ENCODE measurements around the gene HMOX2.

Gene HMOX2

DNA sequence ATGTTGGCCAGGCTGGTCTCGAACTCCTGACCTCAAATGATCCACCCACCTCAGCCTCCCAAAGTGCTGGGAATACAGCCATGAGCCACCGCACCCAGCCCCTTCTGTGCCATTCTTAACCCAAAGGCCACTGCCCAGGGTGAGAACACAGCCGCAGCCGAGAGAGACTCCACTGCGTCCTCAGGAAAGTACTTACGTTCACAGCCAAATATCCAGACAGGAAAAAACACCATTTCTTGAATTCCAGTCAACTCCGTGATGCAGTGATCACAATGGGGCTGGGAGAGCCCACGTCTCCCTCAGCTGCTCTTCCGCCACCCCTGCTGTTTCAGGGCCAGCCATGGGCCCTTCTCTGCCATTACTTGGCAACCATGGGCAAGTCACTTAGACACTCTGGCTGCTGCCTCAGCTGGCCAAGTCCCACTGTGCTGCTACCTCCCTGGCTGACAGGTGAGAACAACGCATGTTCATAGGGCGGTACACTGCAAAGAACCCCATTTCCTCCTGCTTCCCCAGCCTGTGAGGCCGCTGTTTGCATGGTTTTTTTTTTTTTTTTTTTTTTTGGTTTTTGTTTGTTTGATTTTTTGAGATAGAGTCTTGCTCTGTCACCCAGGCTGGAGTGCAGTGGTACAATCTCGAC is 58.1 kb downstream of the HMOX2 start:
- peaks cover 35 to 65% of the 10 kb centered on the region in 2 donors for H3K4me1 Mint-ChIP-seq
- ATAC-seq (replicated peaks): no peak

DNA sequence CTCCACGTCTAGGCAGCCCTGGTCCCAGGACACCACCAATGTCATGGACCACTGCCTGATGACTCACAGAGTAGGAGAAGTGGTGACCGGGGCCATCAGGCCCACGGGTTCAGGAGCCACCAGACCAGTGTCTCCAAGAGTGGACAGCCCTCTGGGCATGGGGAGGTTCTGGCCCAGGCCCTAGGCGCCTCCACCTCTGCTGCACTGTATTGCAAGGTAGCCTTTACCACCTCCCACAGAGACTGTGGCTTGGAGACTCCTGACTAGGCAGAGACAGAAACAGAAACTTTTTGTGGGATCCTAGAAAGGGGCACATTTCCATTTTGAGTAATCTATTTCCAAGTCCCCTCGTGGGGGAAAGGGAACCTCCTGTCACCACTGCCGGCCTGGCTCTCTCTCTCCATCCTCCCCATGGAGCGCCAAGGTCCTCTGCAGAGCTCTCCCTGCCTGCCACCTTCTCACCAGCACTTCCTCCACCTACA is 59.5 kb downstream of the HMOX2 start:
- H3K27me3 Mint-ChIP-seq: no peaks in the 10 kb centered on the region
- peaks cover 28 to 37% of the 10 kb centered on the region in 2 donors for H3K36me3 Mint-ChIP-seq
- H3K4me1 Mint-ChIP-seq: peaks cover 28 to 54% of the 10 kb centered on the region in 2 donors
- DNase-seq: no peak
- peaks cover 5 to 6% of the 10 kb centered on the region in 2 donors for H3K9me3 Mint-ChIP-seq
- peak; percentile 13 to 31 for ATAC-seq (replicated peaks)
- H3K4me3 Mint-ChIP-seq: peak overlapping the region; percentile 0 to 38
- peak overlapping the region; percentile 59 for H3K27ac Mint-ChIP-seq

More for the DNA sequence above, 58.1 kb downstream of the HMOX2 start:
- no peak overlapping the region for H3K4me3 Mint-ChIP-seq
- no peak overlapping the region for H3K27ac Mint-ChIP-seq
- no peaks in the 10 kb centered on the region for H3K9me3 Mint-ChIP-seq
- no peak for DNase-seq
- peaks cover 23 to 34% of the 10 kb centered on the region in 2 donors for H3K36me3 Mint-ChIP-seq
- H3K27me3 Mint-ChIP-seq: no peaks in the 10 kb centered on the region

DNA sequence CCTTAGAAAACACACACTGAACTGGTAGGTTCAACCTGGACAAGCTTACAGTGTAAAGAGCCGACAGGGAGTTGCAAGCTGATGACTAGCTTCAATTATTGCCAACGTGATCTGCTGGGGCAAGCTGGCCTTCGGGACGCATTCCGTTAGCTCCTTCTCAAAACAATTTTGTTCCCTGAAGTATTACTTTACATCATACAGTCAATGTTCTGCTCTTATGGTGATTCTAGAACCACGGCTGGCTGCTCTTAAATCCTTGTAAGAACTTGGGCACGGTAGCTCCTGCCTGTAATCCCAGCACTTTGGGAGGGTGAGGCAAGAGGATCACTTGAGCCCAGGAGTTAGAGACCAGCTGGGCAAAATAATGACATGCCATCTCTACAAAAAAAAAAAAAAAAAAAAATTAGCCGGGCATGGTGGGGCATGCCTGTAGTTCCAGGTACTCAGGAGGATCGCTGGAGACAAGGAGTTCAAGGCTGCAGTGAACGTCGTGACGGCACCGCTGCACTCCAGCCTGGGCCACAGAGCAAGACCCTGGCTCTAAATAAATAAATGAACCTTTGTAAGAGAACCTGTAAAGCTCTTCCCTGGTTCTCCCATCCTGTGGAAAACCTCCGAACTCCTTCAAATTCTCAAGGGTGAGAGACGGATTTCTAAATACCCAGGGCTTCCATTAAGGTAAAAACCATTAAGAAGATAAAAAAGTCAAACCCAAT is 60.4 kb downstream of the HMOX2 start:
- Mint-ChIP-seq H3K36me3 (peaks cover 28 to 37% of the 10 kb centered on the region in 2 donors), H3K4me1 (peaks cover 28 to 54% of the 10 kb centered on the region in 2 donors), H3K4me3 (peak overlapping the region; percentile 76 to 82), H3K27me3 (no peaks in the 10 kb centered on the region), H3K27ac (peak overlapping the region; percentile 9), H3K9me3 (peaks cover 5 to 6% of the 10 kb centered on the region in 2 donors)
- DNase-seq: no peak
- no peak for ATAC-seq (replicated peaks)

DNA sequence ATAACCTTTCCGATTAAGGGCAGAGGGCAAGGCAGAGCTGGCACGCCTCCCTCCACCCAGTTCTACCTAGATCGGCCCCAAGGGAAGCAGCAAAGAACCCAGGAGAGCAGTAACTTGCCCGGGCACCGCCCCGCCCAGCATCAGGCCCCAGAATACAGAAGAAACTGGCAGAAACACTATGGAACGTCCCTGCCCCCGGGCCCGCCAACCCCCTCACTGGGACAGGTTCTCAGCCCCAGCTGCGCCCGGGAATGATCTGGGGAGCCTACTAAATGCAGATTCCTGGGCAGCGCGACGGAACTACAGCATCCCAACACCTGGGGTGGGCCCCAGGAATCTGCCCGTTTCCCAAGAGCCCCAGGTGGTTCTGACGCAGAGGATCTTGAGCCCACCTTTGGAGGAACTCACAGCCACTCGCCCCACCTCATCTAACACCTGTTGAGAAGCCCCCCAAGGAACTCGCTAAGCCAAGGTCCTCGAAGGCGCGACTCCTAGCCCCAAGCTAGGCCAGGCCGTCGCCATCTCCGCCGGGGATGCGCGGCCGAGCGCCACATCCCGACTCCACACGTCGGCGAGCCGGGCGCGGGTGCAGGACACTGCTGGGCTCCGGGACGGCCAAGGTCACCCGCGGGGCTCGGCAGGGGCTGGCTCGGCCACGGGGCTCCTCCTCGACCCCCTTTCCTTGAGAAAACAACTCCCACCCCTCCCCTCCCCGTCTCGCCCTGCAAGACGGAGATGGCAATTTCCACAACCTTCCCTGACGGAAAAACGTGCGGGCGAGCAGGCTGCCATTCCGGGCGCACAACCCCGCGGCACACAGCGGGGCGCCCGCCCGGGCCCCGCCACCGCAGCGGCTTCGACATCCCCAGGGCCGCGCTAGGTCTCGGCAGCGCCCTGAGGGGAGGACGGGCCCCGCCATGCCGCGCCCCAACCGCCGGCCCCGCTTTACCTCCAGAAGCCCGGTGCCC is 61.5 kb downstream of the HMOX2 start:
- Mint-ChIP-seq H3K27me3 (no peaks in the 10 kb centered on the region), H3K27ac (peak overlapping the region; percentile 69), H3K36me3 (peaks cover 22 to 31% of the 10 kb centered on the region in 2 donors), H3K4me1 (peaks cover 28 to 54% of the 10 kb centered on the region in 2 donors), H3K9me3 (peaks cover 5 to 6% of the 10 kb centered on the region in 2 donors), H3K4me3 (peak overlapping the region; percentile 77 to 82)
- ATAC-seq (replicated peaks): peak; percentile 55 to 58
- DNase-seq: no peak

DNA sequence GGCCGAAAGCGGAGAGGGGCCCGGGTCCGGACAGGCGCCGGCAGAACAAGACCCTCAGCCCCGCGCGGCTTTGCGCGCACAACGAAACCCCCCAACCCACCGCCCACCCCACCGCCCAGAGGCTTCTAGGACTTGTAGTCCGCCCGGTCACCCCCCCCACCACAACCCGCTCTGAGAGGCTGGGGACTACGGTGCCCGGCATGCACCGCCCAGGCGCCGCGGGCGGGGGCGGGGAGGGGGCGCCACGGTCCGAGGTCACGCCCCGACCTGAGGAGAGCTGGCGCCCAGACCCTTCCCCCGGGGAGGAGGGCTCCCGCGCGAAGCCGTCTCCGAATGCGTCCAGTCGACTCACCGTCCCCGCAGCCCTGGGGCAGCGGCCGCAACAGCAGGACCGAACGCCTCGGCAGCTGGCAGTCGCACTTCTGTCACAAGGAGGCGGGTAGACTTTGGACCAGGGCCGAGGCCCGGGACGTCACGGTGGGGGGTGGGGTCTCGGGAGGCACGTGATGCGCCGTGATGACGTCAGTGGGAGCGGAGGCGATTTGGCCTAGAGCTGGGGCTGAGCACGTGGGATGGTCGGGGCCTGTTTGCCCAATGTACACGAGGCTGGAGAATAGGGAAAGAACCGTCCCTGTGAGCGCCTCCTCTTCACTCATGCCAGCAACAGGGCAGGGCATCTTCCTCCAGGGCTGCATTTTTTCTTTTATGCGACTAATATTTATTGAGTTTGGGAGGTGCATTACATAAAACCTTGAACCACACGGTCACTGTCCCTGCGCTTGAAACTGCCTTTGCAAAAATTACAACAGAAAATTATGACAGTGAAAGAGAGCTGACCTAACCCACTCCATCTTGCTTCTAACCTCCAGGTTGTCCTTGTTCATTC is 62.4 kb downstream of the HMOX2 start, which contains the start of gene CDIP1:
Gene CDIP1 (minus strand): TSS at position 424 of the 886 bp plus-strand sequence. CDS start 24,643 bp downstream, outside the sequence.
- ATAC-seq (replicated peaks) (peak; percentile 86 to 91), DNase-seq (peak; percentile 88)
- Mint-ChIP-seq H3K27me3 (no peaks in the 10 kb centered on the region), H3K9me3 (peaks cover 5 to 6% of the 10 kb centered on the region in 2 donors), H3K36me3 (peaks cover 16 to 25% of the 10 kb centered on the region in 2 donors), H3K27ac (peak within 1 kb of the TSS; percentile 92), H3K4me1 (peaks cover 28 to 45% of the 10 kb centered on the region in 2 donors), H3K4me3 (peak within 1 kb of the TSS; percentile 77 to 82)

DNA sequence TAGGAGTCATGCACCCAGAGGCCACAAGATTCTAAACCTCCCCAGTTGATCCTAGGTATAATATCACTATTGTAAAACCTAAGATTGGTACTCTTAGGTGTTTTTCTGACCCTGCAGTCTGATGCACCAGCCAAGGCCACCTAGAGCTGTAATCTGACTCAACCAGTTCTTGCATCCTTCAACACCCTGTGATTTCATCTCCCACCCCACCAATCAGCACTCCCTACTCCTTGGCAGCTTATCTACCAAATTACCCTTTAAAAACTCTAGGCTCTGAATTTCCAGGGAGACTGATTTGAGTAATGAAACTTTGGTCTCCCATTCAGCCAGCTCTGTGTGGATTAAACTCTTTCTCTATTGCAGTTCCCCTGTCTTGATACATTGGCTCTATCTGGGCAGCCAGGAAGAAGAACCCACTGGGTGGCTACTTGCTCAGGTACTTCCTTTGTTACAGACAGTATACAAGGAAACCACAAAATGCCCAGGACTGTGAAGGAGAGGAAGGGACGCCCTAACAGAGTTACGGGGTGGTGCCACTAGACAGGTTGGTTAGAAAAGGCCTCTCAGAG is 63.6 kb downstream of the HMOX2 start:
- Mint-ChIP-seq H3K4me1 (peaks cover 28 to 33% of the 10 kb centered on the region in 2 donors), H3K4me3 (no peak overlapping the region), H3K9me3 (peaks cover 5 to 6% of the 10 kb centered on the region in 2 donors), H3K36me3 (peaks cover 12 to 19% of the 10 kb centered on the region in 2 donors), H3K27ac (peak overlapping the region; percentile 38), H3K27me3 (no peaks in the 10 kb centered on the region)
- ATAC-seq (replicated peaks) (no peak), DNase-seq (no peak)

DNA sequence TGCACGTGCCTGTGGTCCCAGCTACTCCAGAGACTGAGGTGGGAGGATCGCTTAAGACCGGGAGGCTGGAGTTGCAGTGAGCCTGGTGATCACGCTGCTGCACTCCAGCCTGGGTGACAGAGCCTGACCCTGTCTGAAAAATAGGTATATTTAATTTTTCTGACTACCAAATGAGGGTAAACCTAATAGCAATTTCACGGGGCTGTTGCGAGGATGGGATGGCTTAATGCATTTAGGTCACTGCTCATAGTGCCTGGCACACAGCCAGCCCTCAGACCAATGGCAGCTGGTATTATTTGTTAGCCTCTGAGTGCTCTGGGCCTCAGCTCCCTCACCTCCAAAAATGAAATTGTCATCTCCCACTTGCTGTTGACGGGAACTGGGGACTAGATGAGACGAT is 68.3 kb downstream of the HMOX2 start:
- Mint-ChIP-seq H3K27me3 (no peaks in the 10 kb centered on the region), H3K4me1 (peaks cover 3 to 8% of the 10 kb centered on the region in 2 donors), H3K27ac (no peak overlapping the region), H3K9me3 (peaks cover 5 to 6% of the 10 kb centered on the region in 2 donors), H3K36me3 (peaks cover 5 to 7% of the 10 kb centered on the region in 2 donors), H3K4me3 (no peak overlapping the region)
- no peak for ATAC-seq (replicated peaks)
- no peak for DNase-seq

DNA sequence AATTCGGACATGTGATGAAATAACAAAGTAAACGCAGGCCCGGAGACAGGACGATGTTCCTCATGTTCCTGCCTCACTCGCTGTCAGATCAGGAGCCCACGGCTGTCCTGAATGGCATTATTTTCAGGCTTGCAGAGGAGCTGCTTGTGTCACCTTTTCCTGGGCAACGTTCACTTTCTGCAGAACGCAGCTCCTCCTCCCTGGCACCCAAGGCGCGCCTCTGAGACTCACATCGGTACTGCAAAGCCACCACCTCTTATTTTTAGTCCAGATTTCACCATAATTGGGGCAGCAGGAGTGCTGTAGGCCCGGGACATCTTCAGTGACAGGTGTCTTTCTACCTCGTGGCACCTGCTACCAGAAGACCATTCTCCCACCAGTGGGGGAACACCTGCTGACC is 71.9 kb downstream of the HMOX2 start:
- ATAC-seq (replicated peaks) (no peak), DNase-seq (no peak)
- H3K4me1 Mint-ChIP-seq: peaks cover 5 to 8% of the 10 kb centered on the region in 2 donors
- no peak overlapping the region for H3K27ac Mint-ChIP-seq
- no peaks in the 10 kb centered on the region for H3K36me3 Mint-ChIP-seq
- H3K9me3 Mint-ChIP-seq: no peaks in the 10 kb centered on the region
- H3K4me3 Mint-ChIP-seq: no peak overlapping the region
- no peaks in the 10 kb centered on the region for H3K27me3 Mint-ChIP-seq

DNA sequence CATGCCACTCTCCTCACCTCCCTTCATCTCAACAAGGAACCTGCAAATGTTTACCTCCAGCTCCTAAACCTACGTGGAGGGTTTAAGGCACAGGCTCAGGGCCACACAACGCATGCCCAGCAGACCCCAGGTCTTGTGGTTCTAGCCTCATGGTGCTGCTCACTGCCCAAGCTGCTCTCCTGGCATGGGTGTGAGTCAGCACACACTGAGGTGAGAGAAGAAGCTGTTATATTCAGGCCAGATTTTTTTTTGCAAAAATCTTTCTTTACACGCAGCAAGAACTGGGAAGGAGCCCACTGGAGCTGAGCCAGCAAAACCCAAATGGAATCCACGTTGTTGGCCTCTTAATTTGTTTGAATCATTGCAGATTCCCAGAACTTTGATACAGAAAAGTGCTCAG is 74.4 kb downstream of the HMOX2 start:
- H3K4me3 Mint-ChIP-seq: no peak overlapping the region
- ATAC-seq (replicated peaks) (no peak), DNase-seq (no peak)
- H3K9me3 Mint-ChIP-seq: no peaks in the 10 kb centered on the region
- H3K36me3 Mint-ChIP-seq: no peaks in the 10 kb centered on the region
- H3K4me1 Mint-ChIP-seq: peaks cover 5 to 8% of the 10 kb centered on the region in 2 donors
- H3K27ac Mint-ChIP-seq: no peak overlapping the region
- no peaks in the 10 kb centered on the region for H3K27me3 Mint-ChIP-seq

DNA sequence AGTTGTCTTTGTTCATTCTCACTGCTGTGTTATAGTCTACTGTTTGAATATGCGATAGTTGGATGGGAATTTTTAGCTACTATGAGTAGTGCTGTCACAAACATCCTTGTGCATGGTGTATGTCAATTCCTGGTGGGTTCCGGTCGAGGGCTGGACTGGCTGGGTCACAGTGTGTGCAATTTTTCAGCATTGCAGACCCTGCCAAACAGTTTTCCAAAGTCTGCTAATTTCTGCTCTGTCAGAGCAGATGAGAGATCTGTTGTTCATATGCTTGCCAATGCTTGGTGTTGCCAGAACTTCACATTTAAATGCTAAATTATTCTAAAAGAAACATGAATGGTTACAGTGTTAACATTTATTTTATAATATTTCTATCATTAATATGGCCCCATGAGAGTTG is 76.3 kb downstream of the HMOX2 start:
- DNase-seq (no peak), ATAC-seq (replicated peaks) (no peak)
- no peaks in the 10 kb centered on the region for H3K36me3 Mint-ChIP-seq
- H3K27ac Mint-ChIP-seq: no peak overlapping the region
- H3K4me1 Mint-ChIP-seq: peaks cover 5 to 8% of the 10 kb centered on the region in 2 donors
- H3K9me3 Mint-ChIP-seq: no peaks in the 10 kb centered on the region
- H3K27me3 Mint-ChIP-seq: peaks cover 0 to 6% of the 10 kb centered on the region in 2 donors
- H3K4me3 Mint-ChIP-seq: no peak overlapping the region

DNA sequence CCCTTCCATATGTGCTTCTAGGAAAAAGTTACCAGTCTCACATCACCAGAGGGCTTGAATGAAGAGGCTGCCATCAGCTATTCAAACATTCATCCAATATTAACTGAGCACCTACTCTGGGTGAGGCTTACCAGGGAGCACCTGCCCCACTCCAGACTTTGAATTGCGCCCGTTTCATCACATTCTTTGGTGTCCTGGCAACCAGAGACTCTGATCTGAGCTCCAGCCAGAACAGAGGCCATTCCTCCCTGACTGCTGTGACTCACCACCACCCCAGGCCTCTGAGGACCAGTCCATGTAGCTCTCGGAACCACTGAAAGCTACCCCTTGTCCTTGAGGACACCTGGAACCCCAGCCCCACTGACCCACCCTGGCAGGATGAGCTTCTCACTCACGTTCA is 79.9 kb downstream of the HMOX2 start, which contains the start of gene C16orf96:
Gene C16orf96 (plus strand): TSS at position 229 of the 400 bp plus-strand sequence. CDS start 150 bp downstream, at position 379.
- ATAC-seq (replicated peaks): no peak
- H3K4me1 Mint-ChIP-seq: no peaks in the 10 kb centered on the region
- H3K4me3 Mint-ChIP-seq: no peak within 1 kb of the TSS
- no peak for DNase-seq
- H3K27me3 Mint-ChIP-seq: peaks cover 6% of the 10 kb centered on the region in 2 donors
- H3K27ac Mint-ChIP-seq: peak within 1 kb of the TSS; percentile 6
- H3K9me3 Mint-ChIP-seq: no peaks in the 10 kb centered on the region
- H3K36me3 Mint-ChIP-seq: no peaks in the 10 kb centered on the region

DNA sequence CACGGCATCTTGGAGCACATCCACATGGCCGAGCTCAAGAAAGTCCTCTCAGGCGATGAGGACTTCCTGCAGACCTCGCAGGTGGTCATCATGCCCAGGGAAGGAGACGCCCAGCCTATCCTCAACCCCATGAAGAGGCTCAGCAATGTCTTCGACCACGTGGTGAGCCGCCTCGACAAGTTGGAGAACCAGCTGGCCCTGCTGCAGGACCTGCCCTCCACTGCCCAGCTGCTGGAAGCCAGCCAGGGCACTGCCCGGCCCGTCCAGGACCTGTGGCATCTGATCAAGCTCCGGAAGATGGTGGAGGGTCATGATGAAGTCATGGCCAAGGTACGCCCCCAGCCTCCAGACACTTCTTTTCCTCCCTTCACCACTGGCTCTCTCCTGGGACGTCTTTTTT is 80.4 kb downstream of the HMOX2 start:
- no peak for DNase-seq
- no peak overlapping the region for H3K4me3 Mint-ChIP-seq
- no peaks in the 10 kb centered on the region for H3K36me3 Mint-ChIP-seq
- peaks cover 6% of the 10 kb centered on the region in 2 donors for H3K27me3 Mint-ChIP-seq
- no peak for ATAC-seq (replicated peaks)
- H3K27ac Mint-ChIP-seq: no peak overlapping the region
- no peaks in the 10 kb centered on the region for H3K4me1 Mint-ChIP-seq
- H3K9me3 Mint-ChIP-seq: no peaks in the 10 kb centered on the region

DNA sequence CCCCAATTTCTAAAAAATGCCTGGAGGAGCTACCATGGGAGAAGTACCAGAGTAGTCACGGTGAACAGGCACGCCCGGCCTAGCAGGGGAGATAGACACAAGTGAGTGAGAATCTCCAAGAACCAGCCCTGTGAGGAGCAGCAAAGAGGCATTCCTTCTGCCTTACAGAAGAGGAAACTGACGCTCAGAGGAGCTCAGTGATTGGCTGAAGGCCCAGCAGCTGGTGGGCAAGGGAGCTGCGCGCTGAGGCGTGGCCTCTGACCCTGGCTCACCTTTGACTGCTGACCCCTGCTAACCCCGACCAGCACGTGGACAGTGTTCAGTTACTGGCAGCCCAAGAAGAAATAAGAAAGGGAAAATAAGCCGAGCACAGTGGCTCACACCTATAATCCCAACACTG is 81.8 kb downstream of the HMOX2 start:
- Mint-ChIP-seq H3K27ac (no peak overlapping the region), H3K36me3 (no peaks in the 10 kb centered on the region), H3K4me3 (no peak overlapping the region), H3K4me1 (no peaks in the 10 kb centered on the region), H3K27me3 (peaks cover 6% of the 10 kb centered on the region in 2 donors), H3K9me3 (no peaks in the 10 kb centered on the region)
- DNase-seq (no peak), ATAC-seq (replicated peaks) (no peak)

Measured in stimulated activated naive B cell treated with anti-CD40 and anti-IgM and Interleukin-4, amounts not matched to agents 10 μg/mL and 1 μg/mL and 100 μg/mL, for 72 hours (primary cell).